Thoracic aorta (tissue), 2 donors: ENCODE measurements around the gene CNR2. TPM values are rescaled to one million over a fixed set of nuclear protein-coding genes. Genes with fewer than 3 reads are reported as not detected.

Experiments
- ATAC-seq: fragments of 150-250 bp; one replicate; pipeline ENCODE4 v1.8.0; 2017; ENCODE audit warnings: low read depth; ENCODE audit not compliant: insufficient number of reproducible peaks, low FRiP score
- DNase-seq: peaks from one replicate; pipeline ENCODE4 v3.0.0-alpha.2; 2020; ENCODE audit warnings: low spot score
- H3K27ac ChIP-seq, 2 donors: fragments of 200-600 bp; sonication (generic); 1 replicate in 1 of 2; 2 replicates in 1 of 2; pipeline ENCODE4 v1.5.1; 2016; ENCODE audit warnings: mild to moderate bottlenecking in 2 of 2, moderate library complexity in 2 of 2
- H3K27me3 ChIP-seq: fragments of 200-600 bp; sonication (generic); replicated peaks from 2 replicates; pipeline ENCODE4 v1.6.0; 2016; ENCODE audit warnings: mild to moderate bottlenecking; ENCODE audit not compliant: insufficient read depth
- H3K36me3 ChIP-seq: fragments of 200-600 bp; sonication (generic); one replicate; pipeline ENCODE4 v1.5.1; 2016
- H3K4me1 ChIP-seq, 2 donors: fragments of 200-600 bp; sonication (generic); 1 replicate in 1 of 2; 2 replicates in 1 of 2; pipeline versions ENCODE4 v1.5.1 to v1.6.0; 2016; ENCODE audit warnings: low read depth in 2 of 2, mild to moderate bottlenecking in 1 of 2; ENCODE audit not compliant: control insufficient read depth in 1 of 2
- H3K4me3 ChIP-seq: fragments of 200-600 bp; sonication (generic); 2 replicates; pipeline ENCODE4 v1.5.1; 2016; ENCODE audit warnings: mild to moderate bottlenecking
- H3K9me3 ChIP-seq: fragments of 200-600 bp; sonication (generic); 2 replicates; pipeline ENCODE4 v1.5.1; 2016
- CTCF ChIP-seq: fragments of 200-600 bp; sonication (generic); IDR thresholded peaks from one replicate; pipeline ENCODE4 v1.5.1; 2019; ENCODE audit warnings: antibody characterized with exemption
- total RNA-seq, 2 donors: library from RNA; depleted of rRNA; stranded (reverse); fragments of >200 nt; gene quantifications; one replicate each; pipeline versions ENCODE4 v1.1.0 to v1.2.3, GENCODE V29; 2016

The CNR2 gene
- total RNA-seq, 2 donors from 2014 or later: 0.41 TPM; not detected in 1

DNA sequence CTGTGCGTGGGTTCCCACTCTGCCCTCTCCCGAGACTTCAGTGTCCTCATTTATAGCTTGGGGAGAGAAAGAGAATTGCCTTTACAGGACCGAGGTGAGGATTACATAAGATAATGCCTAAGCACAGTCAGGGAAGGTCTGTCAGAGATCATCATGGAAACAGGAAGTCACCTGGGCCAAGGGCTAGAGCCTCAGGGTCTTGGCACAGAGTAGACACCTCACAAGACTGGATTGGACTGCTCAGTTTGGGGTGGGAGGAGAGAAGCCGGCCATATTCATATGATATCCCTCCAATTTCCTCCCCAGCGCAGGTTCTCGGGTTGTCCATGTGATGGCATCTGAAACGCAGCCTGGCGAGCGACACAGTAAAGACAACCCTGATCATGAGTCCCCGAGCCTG lies 3.8 kb downstream of the CNR2 start:
- Histone ChIP-seq H3K4me1 (no peaks in the 10 kb centered on the region), H3K4me3 (no peak overlapping the region), H3K27me3 (no peaks in the 10 kb centered on the region), H3K27ac (no peak overlapping the region), H3K9me3 (no peaks in the 10 kb centered on the region), H3K36me3 (no peaks in the 10 kb centered on the region)
- DNase-seq (no peak), ATAC-seq (no peak)
- TF ChIP-seq CTCF: no peak

DNA sequence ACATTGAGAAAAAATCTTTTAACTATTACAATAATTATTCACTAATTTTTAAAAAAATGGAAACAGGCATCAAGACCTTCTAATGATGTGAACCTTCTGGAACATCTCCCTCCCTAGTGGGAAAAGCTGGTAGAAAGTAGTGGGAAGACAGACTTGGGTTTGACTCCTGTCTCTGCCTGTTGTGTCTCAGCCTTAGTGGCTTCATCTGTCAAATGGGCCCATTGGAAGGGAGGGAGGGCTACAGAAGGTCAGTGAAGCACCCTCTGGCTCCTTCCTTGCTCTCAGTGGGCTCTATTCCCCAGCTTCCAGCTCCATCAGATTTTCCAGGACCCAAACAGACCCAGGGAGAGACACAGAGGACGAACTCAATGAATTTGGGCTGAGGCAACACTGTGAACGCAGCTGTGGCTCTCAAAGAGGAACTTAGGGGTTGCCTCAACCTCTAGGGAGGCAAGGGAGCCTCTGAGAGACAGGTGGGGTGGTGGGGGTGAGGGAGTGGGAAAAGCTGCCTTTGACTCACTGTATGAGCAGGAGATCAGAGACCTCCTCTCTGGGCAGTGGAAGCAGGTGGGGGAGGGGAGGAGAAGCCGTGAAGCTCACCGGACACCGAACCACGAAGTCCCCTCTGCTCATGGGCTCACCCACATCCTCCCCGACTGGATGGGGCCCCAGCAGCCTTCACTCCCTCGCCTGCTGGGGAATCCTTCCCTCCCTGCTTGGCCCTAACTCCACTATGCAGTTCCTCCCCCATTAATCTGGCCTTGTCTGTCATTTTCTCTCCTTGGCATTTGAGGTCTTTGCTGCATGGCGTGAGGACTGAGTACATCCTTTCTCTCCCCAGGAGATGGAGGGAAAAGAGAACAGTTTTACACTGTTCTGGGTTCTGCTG lies 4.5 kb downstream of the CNR2 start:
- ATAC-seq: no peak
- no peaks in the 10 kb centered on the region for H3K9me3 ChIP-seq
- no peak for TF ChIP-seq CTCF
- H3K27me3 ChIP-seq: no peaks in the 10 kb centered on the region
- no peak overlapping the region for H3K4me3 ChIP-seq
- H3K27ac ChIP-seq: no peak overlapping the region
- DNase-seq: no peak
- H3K4me1 ChIP-seq: no peaks in the 10 kb centered on the region
- H3K36me3 ChIP-seq: no peaks in the 10 kb centered on the region

DNA sequence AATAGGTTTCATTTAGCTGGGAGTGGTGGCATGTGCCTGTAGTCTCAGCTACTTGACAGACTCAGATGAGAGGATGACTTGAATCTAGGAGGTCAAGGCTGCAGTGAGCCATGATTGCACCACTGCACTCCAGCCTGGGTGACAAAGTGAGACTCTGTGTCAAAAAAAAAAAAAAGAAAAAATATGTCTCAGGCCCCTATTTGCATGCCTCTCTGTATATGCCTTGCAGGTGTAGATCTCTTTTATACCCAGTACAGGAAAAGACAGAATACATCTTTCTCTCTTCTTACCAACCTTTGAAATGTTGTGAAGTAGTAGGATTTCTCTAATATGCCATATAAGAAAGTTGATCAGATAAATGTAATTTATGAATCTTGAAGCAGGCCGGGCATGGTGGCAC lies 6.4 kb downstream of the CNR2 start:
- Histone ChIP-seq H3K27ac (no peak overlapping the region), H3K4me3 (no peak overlapping the region), H3K36me3 (no peaks in the 10 kb centered on the region), H3K9me3 (no peaks in the 10 kb centered on the region), H3K4me1 (peaks cover 2 to 7% of the 10 kb centered on the region in 2 donors), H3K27me3 (no peaks in the 10 kb centered on the region)
- no peak for ATAC-seq
- DNase-seq: no peak
- no peak for TF ChIP-seq CTCF

DNA sequence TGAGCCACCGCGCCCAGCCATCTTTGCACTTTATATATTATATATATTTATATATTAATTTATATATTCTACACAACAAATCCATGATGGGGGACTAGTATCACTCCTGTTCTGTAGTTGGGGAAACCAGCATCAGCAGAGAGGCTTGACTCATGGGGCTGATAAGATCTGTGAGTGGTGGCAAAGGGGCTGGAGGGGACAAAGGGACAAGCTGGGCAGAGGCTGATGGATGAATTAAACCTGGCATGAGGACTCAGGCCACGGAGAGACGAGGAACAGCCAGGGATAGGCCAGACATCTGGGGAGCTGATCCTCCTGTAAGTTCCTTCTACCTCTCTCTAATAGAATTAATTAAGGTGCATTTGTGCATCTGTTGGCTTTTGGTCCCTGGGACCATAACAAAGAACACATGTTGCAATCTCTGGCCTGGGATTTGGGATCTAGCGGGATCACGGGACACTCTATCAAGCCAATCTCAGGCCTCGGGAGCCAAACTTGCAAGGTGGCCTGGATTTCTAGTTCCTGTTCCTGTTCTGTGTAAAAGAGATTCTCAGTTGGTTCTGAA lies 7.6 kb downstream of the CNR2 start:
- no peak for TF ChIP-seq CTCF
- Histone ChIP-seq H3K36me3 (no peaks in the 10 kb centered on the region), H3K9me3 (no peaks in the 10 kb centered on the region), H3K4me1 (peaks cover 2 to 7% of the 10 kb centered on the region in 2 donors), H3K27me3 (no peaks in the 10 kb centered on the region), H3K27ac (no peak overlapping the region), H3K4me3 (no peak overlapping the region)
- DNase-seq (no peak), ATAC-seq (no peak)

GRCh38 chr1:23904748-23905357 lies 8.3 kb downstream of the CNR2 start:
- no peak for ATAC-seq
- DNase-seq: no peak
- H3K27ac ChIP-seq: no peak overlapping the region
- H3K4me1 ChIP-seq: peaks cover 2 to 7% of the 10 kb centered on the region in 2 donors
- no peak for TF ChIP-seq CTCF
- no peaks in the 10 kb centered on the region for H3K27me3 ChIP-seq
- H3K9me3 ChIP-seq: no peaks in the 10 kb centered on the region
- no peak overlapping the region for H3K4me3 ChIP-seq
- no peaks in the 10 kb centered on the region for H3K36me3 ChIP-seq
